OCI-LY1 (cell line): ENCODE data around the gene GNG7.

Source experiments
- H2AFZ ChIP-seq: fragments of 200-600 bp; sonication (generic), shearing (Covaris generic); 2 replicates; pipeline ENCODE4 v1.6.0; 2014; ENCODE audit warnings: antibody characterized with exemption, mild to moderate bottlenecking, low read length
- H3F3A ChIP-seq: fragments of 200-600 bp; sonication (generic), shearing (Covaris generic); 2 replicates; pipeline ENCODE4 v1.6.0; 2014; ENCODE audit warnings: mild to moderate bottlenecking, antibody characterized with exemption, low read length, moderate library complexity; ENCODE audit not compliant: insufficient read depth
- H3K27ac ChIP-seq: fragments of 200-600 bp; sonication (generic); 2 replicates; pipeline ENCODE4 v1.5.1; 2014; ENCODE audit warnings: low read length, mixed run types, mild to moderate bottlenecking, low read depth; ENCODE audit not compliant: poor library complexity, severe bottlenecking
- H3K27me3 ChIP-seq: fragments of 200-600 bp; sonication (generic); 2 replicates; pipeline ENCODE4 v1.6.0; 2014; ENCODE audit warnings: antibody characterized with exemption, mild to moderate bottlenecking, low read length, moderate library complexity; ENCODE audit not compliant: insufficient read depth
- H3K36me3 ChIP-seq: fragments of 200-600 bp; sonication (generic); 2 replicates; pipeline ENCODE4 v1.6.1; 2014; ENCODE audit warnings: mild to moderate bottlenecking, antibody characterized with exemption, low read length, moderate library complexity, mixed read lengths; ENCODE audit not compliant: insufficient read depth
- H3K4me1 ChIP-seq: fragments of 200-600 bp; sonication (generic); 2 replicates; pipeline ENCODE4 v1.5.1; 2014; ENCODE audit warnings: mild to moderate bottlenecking, low read length, moderate library complexity; ENCODE audit not compliant: insufficient read depth, severe bottlenecking
- H3K4me2 ChIP-seq: fragments of 200-600 bp; sonication (generic), shearing (Covaris generic); 2 replicates; pipeline ENCODE4 v1.6.1; 2014; ENCODE audit warnings: low read length
- H3K4me3 ChIP-seq: fragments of 200-600 bp; sonication (generic); 2 replicates; pipeline ENCODE4 v1.5.1; 2014; ENCODE audit warnings: low read length, low read depth, mild to moderate bottlenecking, mixed read lengths; ENCODE audit not compliant: poor library complexity, severe bottlenecking
- H3K79me2 ChIP-seq: fragments of 200-600 bp; shearing (Covaris generic); 2 replicates; pipeline ENCODE4 v1.6.1; 2016; ENCODE audit warnings: mixed run types, low read length, mixed read lengths; ENCODE audit not compliant: insufficient read depth
- H3K9ac ChIP-seq: fragments of 200-600 bp; sonication (generic), shearing (Covaris generic); 2 replicates; pipeline ENCODE4 v1.6.1; 2014; ENCODE audit warnings: mild to moderate bottlenecking, low read length, mixed read lengths
- H3K9me2 ChIP-seq: fragments of 200-600 bp; sonication (generic), shearing (Covaris generic); 2 replicates; pipeline ENCODE4 v1.6.1; 2014; ENCODE audit warnings: low read depth, mild to moderate bottlenecking, low read length, mixed read lengths
- H3K9me3 ChIP-seq: fragments of 200-600 bp; shearing (Covaris generic); 2 replicates; pipeline ENCODE4 v1.6.1; 2014; ENCODE audit warnings: low read length, mixed read lengths
- H4K20me1 ChIP-seq: fragments of 200-600 bp; sonication (generic), shearing (Covaris generic); 2 replicates; pipeline ENCODE4 v1.6.0; 2016; ENCODE audit warnings: mild to moderate bottlenecking, low read length; ENCODE audit not compliant: insufficient read depth
- EZH2 ChIP-seq: fragments of 200-600 bp; sonication (generic), shearing (Covaris generic); IDR thresholded peaks from 2 replicates; pipeline ENCODE4 v1.8.0; 2017; ENCODE audit warnings: borderline replicate concordance, mixed run types, mild to moderate bottlenecking, antibody characterized with exemption, low read length, moderate library complexity, mixed read lengths
- TF ChIP-seq, protein P1 (sequence below): fragments of 200-600 bp; sonication (generic), shearing (Covaris generic); IDR thresholded peaks from 2 replicates; pipeline ENCODE4 v1.5.1; 2017; ENCODE audit warnings: mild to moderate bottlenecking, antibody characterized with exemption, low read length, moderate library complexity, mixed read lengths

Gene GNG7

DNA sequence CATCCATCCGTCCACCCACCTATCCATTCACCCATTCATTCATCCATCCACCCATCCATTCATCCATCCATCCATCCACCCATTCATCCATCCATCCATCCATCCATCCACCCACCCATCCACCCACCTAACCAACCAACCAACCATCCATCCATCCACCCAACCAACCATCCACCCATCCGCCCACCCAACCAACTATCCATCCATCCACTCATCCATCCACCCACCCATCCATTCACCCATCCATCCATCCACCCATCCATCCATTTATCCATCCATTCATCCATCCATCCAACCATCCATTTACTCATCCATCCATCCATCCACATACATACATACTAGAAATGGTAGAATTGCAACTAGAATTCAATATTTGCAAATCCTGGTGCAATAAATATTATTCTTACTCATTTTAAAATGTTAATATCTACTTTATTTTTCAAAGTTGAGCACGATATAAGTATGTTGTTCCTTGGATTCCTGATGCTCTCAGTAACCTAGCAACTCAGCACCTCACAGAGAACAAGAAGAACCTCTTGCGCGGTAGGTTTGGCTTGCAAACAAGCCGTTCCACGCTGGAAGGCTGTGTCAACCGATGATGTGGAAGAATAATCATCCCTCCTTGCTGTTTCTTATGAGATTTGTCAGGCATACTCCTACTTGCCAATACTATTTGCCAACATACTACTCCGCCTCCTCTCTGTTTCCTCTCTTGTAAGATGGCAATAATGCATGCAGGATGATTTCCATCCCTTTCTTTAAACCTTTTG, 111.7 kb downstream of the GNG7 start:
- H4K20me1 ChIP-seq, result no peaks in the 10 kb centered on the region
- no peaks in the 10 kb centered on the region for H3K79me2 ChIP-seq
- TF ChIP-seq EZH2, result no peak
- TF ChIP-seq, protein P1, sequence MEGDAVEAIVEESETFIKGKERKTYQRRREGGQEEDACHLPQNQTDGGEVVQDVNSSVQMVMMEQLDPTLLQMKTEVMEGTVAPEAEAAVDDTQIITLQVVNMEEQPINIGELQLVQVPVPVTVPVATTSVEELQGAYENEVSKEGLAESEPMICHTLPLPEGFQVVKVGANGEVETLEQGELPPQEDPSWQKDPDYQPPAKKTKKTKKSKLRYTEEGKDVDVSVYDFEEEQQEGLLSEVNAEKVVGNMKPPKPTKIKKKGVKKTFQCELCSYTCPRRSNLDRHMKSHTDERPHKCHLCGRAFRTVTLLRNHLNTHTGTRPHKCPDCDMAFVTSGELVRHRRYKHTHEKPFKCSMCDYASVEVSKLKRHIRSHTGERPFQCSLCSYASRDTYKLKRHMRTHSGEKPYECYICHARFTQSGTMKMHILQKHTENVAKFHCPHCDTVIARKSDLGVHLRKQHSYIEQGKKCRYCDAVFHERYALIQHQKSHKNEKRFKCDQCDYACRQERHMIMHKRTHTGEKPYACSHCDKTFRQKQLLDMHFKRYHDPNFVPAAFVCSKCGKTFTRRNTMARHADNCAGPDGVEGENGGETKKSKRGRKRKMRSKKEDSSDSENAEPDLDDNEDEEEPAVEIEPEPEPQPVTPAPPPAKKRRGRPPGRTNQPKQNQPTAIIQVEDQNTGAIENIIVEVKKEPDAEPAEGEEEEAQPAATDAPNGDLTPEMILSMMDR, result no peak
- H2AFZ ChIP-seq, result no peak overlapping the region
- no peaks in the 10 kb centered on the region for H3F3A ChIP-seq
- no peaks in the 10 kb centered on the region for H3K4me1 ChIP-seq
- no peaks in the 10 kb centered on the region for H3K9me3 ChIP-seq
- no peaks in the 10 kb centered on the region; the same call in 1 of the 2 replicates for H3K36me3 ChIP-seq
- H3K4me3 ChIP-seq, result no peak overlapping the region
- H3K27me3 ChIP-seq, result peaks cover 11% of the 10 kb centered on the region; the same call in 1 of the 2 replicates
- no peak overlapping the region for H3K4me2 ChIP-seq
- H3K9ac ChIP-seq, result no peak overlapping the region
- no peaks in the 10 kb centered on the region for H3K9me2 ChIP-seq
- H3K27ac ChIP-seq, result no peak overlapping the region

DNA sequence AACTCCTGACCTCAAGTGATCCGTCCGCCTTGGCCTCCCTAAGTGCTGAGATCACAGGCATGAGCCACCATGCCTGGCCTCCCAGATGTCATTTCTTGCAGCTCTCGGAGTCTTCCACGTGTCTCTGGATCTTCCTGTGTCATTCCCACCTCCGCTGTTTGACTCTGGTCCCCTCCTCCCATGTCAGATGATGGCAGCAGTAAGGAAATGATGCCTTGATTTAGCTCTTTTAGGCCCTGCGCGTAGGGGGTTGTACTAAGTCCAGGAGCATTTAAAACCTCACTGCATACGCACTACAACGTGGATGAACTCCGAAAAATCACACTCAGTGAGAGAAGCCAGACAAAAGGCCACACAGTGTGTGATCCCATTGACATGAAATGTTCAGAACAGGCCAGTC, 113.1 kb downstream of the GNG7 start:
- no peak overlapping the region for H3K4me3 ChIP-seq

DNA sequence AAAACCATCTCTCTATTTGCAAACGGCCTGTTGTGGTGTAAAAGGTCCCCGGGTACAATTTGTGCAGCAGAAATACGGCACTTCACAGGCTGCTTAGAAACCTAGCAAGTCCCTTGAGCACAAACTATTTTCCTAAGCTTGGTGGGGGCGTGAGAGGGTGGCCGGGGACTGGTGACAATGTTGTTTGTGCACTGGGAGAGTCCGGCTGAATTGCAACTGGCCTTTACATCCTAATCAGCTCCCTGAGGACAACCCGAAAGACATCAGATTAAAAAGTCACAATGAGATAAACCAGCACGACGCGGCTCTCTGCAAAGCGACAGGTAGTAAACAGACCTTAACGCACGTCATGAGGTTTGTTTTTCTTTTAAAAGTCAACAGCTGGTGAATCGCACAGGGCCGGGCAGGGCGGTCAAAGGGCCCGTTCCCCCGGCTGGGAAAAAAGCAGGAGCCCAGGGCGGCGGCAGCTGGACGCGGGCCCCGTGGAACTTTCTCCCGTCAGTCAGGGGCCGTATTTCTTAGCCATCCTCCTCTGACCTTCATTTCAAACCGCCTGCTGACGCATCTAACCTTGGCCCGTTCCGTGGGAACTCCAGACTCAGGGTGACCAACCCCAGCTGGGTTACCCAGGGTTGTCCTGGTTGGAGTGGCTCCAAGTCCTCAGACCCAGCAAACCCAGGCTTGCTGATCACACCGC, 114.3 kb downstream of the GNG7 start:
- no peak overlapping the region for H3K27ac ChIP-seq
- no peaks in the 10 kb centered on the region for H3K4me1 ChIP-seq
- peaks cover 11% of the 10 kb centered on the region; the same call in 1 of the 2 replicates for H3K27me3 ChIP-seq
- H3F3A ChIP-seq, result no peaks in the 10 kb centered on the region
- H2AFZ ChIP-seq, result no peak overlapping the region
- H4K20me1 ChIP-seq, result no peaks in the 10 kb centered on the region
- no peak overlapping the region for H3K9ac ChIP-seq
- H3K79me2 ChIP-seq, result no peaks in the 10 kb centered on the region
- no peaks in the 10 kb centered on the region for H3K9me3 ChIP-seq
- TF ChIP-seq EZH2, result no peak
- TF ChIP-seq, protein P1, result no peak
- H3K36me3 ChIP-seq, result no peaks in the 10 kb centered on the region; the same call in 1 of the 2 replicates
- no peaks in the 10 kb centered on the region for H3K9me2 ChIP-seq
- H3K4me2 ChIP-seq, result no peak overlapping the region
- H3K4me3 ChIP-seq, result no peak overlapping the region

More for the DNA sequence above, 113.1 kb downstream of the GNG7 start:
- no peak overlapping the region for H3K9ac ChIP-seq
- H3K9me2 ChIP-seq, result no peaks in the 10 kb centered on the region
- no peaks in the 10 kb centered on the region for H3K9me3 ChIP-seq
- H3F3A ChIP-seq, result no peaks in the 10 kb centered on the region
- TF ChIP-seq, protein P1, result no peak
- TF ChIP-seq EZH2, result no peak
- H3K4me2 ChIP-seq, result no peak overlapping the region
- H3K4me1 ChIP-seq, result no peaks in the 10 kb centered on the region
- H3K27me3 ChIP-seq, result peaks cover 11% of the 10 kb centered on the region; the same call in 1 of the 2 replicates
- H2AFZ ChIP-seq, result no peak overlapping the region
- H4K20me1 ChIP-seq, result no peaks in the 10 kb centered on the region
- H3K79me2 ChIP-seq, result no peaks in the 10 kb centered on the region
- H3K27ac ChIP-seq, result no peak overlapping the region
- no peaks in the 10 kb centered on the region; the same call in 1 of the 2 replicates for H3K36me3 ChIP-seq
